22Rv1 (cell line): ENCODE measurements around the gene SCART1.
"Not testable (repeated sequence)": the region's sequence is repeated elsewhere in the genome, so short reads cannot be mapped to it uniquely, and the experiment has no call there.

Source experiments
- CTCF ChIP-seq: fragments of 450-650 bp; IDR thresholded peaks from 2 replicates; pipeline ENCODE4 v1.5.1; 2017; ENCODE audit warnings: mild to moderate bottlenecking
- ZFX ChIP-seq: fragments of 450-650 bp; IDR thresholded peaks from 2 replicates; pipeline ENCODE4 v1.6.1; 2017; ENCODE audit warnings: antibody characterized with exemption, borderline replicate concordance

GRCh38 chr10:133493562-133493961 is 39.8 kb downstream of the SCART1 start:
- not testable (repeated sequence) for TF ChIP-seq CTCF, ZFX
